Measurements from ENCODE around the gene ZNF619.

GRCh38 chr3:40456940-40457823 lies 19.7 kb upstream of the ZNF619 start, which contains the start of gene RPL14:
- TF ChIP-seq, protein P1, sequence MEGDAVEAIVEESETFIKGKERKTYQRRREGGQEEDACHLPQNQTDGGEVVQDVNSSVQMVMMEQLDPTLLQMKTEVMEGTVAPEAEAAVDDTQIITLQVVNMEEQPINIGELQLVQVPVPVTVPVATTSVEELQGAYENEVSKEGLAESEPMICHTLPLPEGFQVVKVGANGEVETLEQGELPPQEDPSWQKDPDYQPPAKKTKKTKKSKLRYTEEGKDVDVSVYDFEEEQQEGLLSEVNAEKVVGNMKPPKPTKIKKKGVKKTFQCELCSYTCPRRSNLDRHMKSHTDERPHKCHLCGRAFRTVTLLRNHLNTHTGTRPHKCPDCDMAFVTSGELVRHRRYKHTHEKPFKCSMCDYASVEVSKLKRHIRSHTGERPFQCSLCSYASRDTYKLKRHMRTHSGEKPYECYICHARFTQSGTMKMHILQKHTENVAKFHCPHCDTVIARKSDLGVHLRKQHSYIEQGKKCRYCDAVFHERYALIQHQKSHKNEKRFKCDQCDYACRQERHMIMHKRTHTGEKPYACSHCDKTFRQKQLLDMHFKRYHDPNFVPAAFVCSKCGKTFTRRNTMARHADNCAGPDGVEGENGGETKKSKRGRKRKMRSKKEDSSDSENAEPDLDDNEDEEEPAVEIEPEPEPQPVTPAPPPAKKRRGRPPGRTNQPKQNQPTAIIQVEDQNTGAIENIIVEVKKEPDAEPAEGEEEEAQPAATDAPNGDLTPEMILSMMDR (IDR thresholded peaks at IDR 0.05), result no peak
- peak; percentile 94 for TF ChIP-seq POLR2A (IDR thresholded peaks at IDR 0.05)
